ENCODE results near the gene PIP5K1C.

DNA sequence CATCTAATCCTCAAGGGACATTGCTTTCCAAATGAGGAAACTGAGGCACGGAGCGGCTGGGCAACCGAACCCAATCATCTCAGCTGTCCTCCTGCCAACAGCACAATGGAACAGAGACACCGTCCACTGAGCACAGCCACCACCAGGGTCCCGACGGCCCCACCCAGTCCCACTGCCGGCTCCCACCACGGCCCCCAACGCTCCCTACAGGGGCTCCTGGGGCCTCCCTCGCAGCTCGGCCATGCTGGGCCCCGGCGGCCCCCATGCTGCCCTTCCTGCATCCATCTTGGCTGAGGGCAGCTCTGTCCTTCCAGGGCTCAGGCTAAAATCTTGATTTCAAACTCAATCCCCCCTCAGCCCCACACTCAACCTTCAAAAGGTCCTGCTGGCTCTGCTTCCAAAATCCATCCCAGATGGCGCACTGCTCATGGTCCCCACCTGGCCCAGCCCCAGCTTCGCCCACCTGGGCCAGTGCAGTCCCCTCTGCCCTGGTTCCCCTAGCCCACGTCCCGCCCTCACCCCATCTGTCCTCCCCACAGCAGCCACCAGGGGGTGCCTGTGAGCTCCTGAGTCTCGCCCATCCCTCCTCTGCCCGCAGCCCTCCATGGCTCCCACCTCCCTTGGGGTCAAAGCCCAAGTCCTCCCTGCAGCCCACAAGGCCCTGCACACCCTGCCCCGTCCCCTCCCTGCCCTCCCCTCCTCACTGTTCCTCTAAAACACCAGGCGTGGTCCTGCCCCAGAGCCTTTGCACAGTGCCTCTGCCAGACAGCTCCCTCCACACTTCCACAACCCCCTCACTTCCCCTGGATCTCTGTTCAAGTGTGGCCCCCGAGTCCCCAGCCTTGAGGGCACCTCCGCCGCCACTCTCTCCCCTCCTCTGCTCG lies 7.9 kb downstream of the PIP5K1C start:
- TF ChIP-seq, protein P1, sequence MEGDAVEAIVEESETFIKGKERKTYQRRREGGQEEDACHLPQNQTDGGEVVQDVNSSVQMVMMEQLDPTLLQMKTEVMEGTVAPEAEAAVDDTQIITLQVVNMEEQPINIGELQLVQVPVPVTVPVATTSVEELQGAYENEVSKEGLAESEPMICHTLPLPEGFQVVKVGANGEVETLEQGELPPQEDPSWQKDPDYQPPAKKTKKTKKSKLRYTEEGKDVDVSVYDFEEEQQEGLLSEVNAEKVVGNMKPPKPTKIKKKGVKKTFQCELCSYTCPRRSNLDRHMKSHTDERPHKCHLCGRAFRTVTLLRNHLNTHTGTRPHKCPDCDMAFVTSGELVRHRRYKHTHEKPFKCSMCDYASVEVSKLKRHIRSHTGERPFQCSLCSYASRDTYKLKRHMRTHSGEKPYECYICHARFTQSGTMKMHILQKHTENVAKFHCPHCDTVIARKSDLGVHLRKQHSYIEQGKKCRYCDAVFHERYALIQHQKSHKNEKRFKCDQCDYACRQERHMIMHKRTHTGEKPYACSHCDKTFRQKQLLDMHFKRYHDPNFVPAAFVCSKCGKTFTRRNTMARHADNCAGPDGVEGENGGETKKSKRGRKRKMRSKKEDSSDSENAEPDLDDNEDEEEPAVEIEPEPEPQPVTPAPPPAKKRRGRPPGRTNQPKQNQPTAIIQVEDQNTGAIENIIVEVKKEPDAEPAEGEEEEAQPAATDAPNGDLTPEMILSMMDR (IDR thresholded peaks at IDR 0.05), result peak; percentile 8 to 43 (median 28)
- TF ChIP-seq POLR2A (IDR thresholded peaks at IDR 0.05), result no peak

All from body of pancreas (tissue), 4 donors.